GM21515 (cell line): ENCODE results near the gene MIA3.
A peak's percentile ranks its signal among the peaks of the same experiment; 100 is the strongest.
"Not testable (repeated sequence)": the region's sequence is repeated elsewhere in the genome, so short reads cannot be mapped to it uniquely, and the experiment has no call there.

ENCODE experiments used
- ATAC-seq: cut with Tn5 transposase; IDR thresholded peaks from one replicate; pipeline ENCODE4 v1.9.1; 2021; ENCODE audit not compliant: unreplicated experiment

The MIA3 gene

GRCh38 chr1:222665964-222666363, 48.1 kb downstream of the MIA3 start:
- ATAC-seq: no peak

DNA sequence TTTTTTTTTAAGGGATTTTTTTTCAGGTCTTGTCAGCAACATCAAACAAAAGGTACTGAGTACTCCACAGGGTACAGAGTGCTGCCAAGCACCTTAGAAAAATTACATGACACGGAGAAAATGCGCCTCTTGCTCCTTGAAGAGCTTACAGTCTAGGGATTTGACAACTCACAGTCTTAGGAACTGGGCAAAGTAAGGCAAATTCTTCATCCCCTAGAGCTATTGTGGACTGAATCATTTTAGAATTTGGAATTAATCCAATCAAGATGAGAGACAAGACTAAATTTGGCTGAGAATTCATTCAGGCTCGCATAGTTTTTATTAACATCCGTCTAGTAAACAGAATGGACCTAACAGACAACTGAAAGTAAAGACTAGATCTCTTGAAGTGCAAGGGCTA, 50.3 kb downstream of the MIA3 start:
- not testable (repeated sequence) for ATAC-seq

DNA sequence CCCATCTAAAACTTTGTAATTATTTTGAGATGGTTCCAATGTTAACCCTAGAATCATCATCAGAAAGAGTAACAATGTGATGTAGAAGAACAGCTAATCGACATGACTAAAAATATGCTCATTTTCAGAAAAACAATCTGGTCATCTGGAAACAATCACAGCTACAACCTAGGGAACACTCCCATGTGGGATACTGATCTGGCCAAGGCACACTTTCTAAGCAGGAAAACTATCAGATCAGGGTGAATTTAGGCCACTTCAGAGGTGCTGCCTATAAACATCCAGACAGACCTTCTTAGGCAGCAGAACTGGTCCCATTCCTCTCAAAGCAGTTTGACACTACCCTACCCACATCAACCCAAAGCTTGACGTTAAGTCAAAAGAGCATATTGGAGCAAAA, 51.2 kb downstream of the MIA3 start:
- ATAC-seq: not testable (repeated sequence)

DNA sequence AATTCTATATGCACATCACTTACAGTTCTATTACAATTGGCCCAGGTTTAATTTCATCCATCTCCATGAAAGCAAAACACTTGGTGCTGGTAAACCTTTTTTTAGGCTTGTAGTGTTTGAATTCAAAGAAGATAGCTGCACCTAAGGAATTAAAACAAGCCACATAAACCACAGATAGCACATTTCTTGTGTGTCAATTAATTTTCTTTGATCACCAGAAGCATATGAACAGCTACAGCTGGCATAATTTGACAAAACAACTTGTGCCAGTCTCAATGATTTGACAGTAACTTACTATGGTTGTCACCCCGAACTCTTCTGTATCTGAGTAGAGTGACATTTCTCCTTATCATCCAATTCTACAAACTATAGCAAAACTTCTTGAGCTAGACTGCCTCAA, 52.2 kb downstream of the MIA3 start:
- ATAC-seq: no peak

DNA sequence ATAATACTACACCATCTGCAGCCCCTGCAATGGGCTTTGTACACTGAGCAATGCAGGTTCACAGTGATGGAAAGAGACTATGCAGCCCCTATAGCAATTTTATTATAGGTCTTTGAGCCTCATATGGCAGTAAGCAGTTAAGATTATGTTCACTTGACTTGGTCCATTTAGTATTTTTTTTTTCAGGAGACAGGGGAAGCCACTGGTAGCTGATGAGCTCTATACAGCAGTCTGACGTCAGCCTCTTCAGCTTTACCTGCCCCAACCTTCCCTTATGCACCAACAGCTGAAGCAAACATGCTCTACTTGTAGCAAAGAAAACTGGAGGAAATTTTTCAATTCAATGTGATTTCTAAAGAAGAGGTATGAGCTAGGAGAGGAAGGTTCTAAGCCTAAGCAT, 62.2 kb downstream of the MIA3 start:
- no peak for ATAC-seq

DNA sequence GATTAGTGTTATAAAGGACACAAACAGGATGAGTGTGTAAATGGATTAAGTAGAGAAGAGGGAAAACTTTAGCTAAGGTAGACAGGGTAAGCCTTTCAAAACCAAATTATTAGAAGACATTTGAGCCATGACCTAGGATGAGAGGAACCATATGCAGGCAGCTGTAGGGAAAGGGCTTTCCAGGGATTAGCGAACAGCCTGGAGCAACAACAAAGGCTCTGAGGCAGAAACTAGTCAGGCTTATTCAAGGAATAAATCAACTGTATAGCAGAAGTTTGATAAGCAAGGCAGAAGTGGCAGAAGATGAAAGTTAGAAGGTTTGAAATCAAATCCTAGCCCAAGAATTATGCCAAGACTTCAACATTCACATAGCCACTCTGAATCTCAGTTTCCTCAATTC, 73.1 kb downstream of the MIA3 start:
- no peak for ATAC-seq

DNA sequence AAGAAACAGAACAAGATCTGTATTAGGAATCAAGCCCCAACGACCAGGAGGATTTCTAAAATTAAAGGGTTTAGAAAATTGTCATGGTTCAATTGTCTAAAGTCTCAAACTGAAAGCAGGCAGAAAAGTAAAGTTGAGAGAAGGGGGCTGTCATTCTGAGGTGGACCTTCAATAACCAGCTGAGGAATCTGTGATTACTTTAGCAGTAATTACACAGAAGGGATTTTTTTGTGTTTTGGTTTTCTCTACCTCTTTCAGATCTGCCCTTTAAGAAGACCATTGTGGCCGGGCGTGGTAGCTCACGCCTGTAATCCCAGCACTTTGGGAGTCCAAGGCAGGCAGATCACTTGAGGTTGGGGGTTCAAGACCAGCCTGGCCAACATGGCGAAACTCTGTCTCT, 77.0 kb downstream of the MIA3 start:
- no peak for ATAC-seq

DNA sequence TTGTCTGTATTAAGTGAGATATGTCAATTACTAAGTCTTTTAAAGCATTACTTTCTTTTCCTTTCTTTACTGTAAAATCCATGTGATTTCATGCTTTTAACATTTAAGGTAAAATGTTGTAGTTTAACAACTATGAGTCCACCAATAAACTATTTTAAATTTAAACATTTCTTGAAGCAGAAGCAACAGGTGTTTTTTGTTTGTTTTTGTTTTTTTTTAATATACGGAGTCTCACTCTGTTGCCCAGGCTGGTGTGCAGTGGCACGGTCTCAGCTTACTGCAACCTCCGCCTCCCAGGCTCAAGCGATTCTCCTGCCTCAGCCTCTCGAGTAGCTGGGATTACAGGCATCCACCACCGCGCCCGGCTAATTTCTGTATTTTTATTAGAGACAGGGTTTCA, 78.8 kb downstream of the MIA3 start:
- ATAC-seq: no peak

- no peak for ATAC-seq
These were observed 79.3 kb downstream of the MIA3 start for GRCh38 chr1:222697203-222697602.

DNA sequence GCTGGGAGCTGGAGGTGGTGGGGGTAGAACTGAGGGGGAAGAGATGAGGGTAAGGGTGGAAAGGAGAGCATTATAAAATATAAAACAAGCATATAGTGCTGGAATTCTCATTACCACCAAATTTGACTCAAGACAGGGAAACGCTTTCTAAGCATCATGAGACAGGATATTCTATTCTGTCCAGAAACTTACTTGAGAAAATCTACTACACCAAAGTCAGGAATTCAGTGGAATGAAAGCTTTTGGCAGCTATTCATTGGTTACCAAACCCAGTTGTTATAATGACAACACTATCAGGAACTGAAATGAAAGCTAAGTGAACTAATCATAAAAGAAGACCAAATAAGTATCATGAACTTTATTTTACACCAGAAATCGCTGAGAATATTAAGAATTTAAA, 79.9 kb downstream of the MIA3 start:
- ATAC-seq: no peak

- no peak for ATAC-seq
These were observed 84.3 kb downstream of the MIA3 start for GRCh38 chr1:222702210-222702609.

DNA sequence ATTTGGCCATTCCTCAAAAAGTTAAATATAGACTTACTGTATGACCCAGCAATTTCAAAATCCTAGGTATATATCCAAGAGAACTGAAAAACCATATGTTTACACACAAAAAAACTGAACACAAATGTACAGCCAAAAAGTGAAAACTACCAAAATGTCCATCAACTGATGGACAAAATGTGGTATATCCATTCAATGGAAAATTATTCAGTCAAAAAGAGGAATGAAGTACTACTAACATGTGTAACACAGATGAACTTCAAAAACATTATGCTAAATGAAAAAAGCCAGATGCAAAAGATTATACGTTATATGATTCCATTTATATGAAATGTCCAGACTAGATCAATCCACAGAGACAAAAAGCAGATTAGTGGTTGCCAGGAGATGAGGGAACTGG, 86.4 kb downstream of the MIA3 start:
- no peak for ATAC-seq

GRCh38 chr1:222706815-222707214, 88.9 kb downstream of the MIA3 start:
- no peak for ATAC-seq

GRCh38 chr1:222709700-222710153, 91.8 kb downstream of the MIA3 start:
- no peak for ATAC-seq

DNA sequence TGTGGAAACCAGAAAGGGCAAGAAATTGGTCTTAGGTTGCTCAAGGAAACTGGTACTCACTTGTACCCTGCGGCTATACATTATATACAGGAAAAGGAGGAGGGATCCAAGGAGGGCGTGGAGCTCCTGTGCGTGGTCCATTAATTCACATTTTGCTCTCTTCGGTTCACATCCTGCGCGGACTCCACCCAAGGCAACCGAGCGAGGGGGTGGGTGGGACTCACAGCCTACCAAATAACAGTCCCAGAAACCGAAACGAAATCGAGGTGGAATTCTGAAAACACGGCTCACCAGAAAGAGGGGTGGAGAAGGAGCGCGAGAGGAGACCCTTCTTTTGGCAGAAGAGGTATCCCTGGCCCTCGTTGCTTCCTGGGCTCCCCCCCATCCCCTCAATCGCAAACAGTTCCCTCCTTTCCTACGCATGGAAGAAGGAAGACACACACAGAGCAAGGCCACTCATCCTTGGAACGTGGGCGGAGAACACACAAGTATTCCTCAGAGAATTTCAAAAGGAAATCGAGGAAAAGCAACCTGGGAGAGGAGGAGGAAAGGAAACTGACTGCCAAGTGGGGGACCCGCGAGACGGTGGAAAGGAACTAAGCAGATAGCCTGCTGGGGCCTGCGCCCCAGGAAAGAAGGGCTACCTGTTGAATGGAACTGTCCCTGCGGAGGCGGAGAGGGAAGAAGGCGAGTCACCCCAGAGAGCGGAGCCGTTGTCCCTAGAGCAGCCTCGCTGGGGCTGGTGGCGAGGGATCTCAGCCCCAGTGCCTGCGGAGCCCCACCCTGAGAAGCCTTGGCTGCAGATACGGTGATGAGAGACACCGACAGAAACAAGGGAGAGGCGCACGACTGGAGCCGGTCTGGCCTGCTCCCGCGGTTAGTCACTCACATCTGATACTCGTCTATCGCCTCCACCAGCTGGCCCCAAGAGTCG, 93.7 kb downstream of the MIA3 start:
- ATAC-seq: peak; percentile 34

GRCh38 chr1:222712253-222713090, 94.6 kb downstream of the MIA3 start, which contains the start of the genes AIDA and BROX:
TSS of gene AIDA (minus strand) at chr1:222712491. CDS start at chr1:222712317, 174 bp downstream.
TSS of gene BROX (plus strand) at chr1:222712564. CDS start at chr1:222715700, 3,136 bp downstream.
- peak; percentile 79 for ATAC-seq

GRCh38 chr1:222713091-222713961, 95.4 kb downstream of the MIA3 start:
- ATAC-seq: peak; percentile 66

GRCh38 chr1:222716393-222716792, 98.5 kb downstream of the MIA3 start:
- ATAC-seq: no peak
